Loucy (cell line): ENCODE measurements around the gene RCL1.

Source experiments
- H2AFZ ChIP-seq: fragments of 200-600 bp; sonication (generic); 2 replicates; pipeline ENCODE4 v1.6.0; 2016; ENCODE audit warnings: antibody characterized with exemption, mild to moderate bottlenecking, low read length, moderate library complexity
- H3F3A ChIP-seq: fragments of 200-600 bp; 2 replicates; pipeline ENCODE4 v1.6.0; 2016; ENCODE audit warnings: antibody characterized with exemption, low read depth, mild to moderate bottlenecking
- H3K27me3 ChIP-seq: fragments of 200-600 bp; sonication (generic); 2 replicates; pipeline ENCODE4 v1.6.1; 2014; ENCODE audit warnings: low read length, mild to moderate bottlenecking; ENCODE audit not compliant: insufficient read depth, poor library complexity, severe bottlenecking
- H3K36me3 ChIP-seq: fragments of 200-600 bp; sonication (generic); 2 replicates; pipeline ENCODE4 v1.6.1; 2016; ENCODE audit warnings: low read length; ENCODE audit not compliant: insufficient read depth
- H3K4me1 ChIP-seq: fragments of 200-600 bp; sonication (generic); 2 replicates; pipeline ENCODE4 v1.5.1; 2014; ENCODE audit warnings: low read length, mild to moderate bottlenecking; ENCODE audit not compliant: insufficient read depth, poor library complexity, severe bottlenecking
- H3K4me2 ChIP-seq: fragments of 200-600 bp; sonication (generic); 2 replicates; pipeline ENCODE4 v1.6.0; 2014; ENCODE audit warnings: antibody characterized with exemption, low read length, low read depth, mild to moderate bottlenecking; ENCODE audit not compliant: poor library complexity, severe bottlenecking
- H3K4me3 ChIP-seq: fragments of 200-600 bp; sonication (generic); 2 replicates; pipeline ENCODE4 v1.5.1; 2014; ENCODE audit warnings: low read length, mild to moderate bottlenecking, mixed read lengths; ENCODE audit not compliant: poor library complexity, severe bottlenecking
- H3K79me2 ChIP-seq: fragments of 200-600 bp; sonication (generic); 2 replicates; pipeline ENCODE4 v1.6.1; 2014; ENCODE audit warnings: low read length; ENCODE audit not compliant: insufficient read depth
- H3K9ac ChIP-seq: fragments of 200-600 bp; sonication (generic); 2 replicates; pipeline ENCODE4 v1.6.0; 2014; ENCODE audit warnings: mild to moderate bottlenecking, low read depth, low read length, moderate library complexity; ENCODE audit not compliant: poor library complexity, severe bottlenecking
- H3K9me2 ChIP-seq: fragments of 200-600 bp; sonication (generic); replicated peaks from 2 replicates; pipeline ENCODE4 v1.6.1; 2016; ENCODE audit warnings: low read depth, low read length, mixed read lengths
- H3K9me3 ChIP-seq: fragments of 200-600 bp; sonication (generic); 2 replicates; pipeline ENCODE4 v1.6.1; 2014; ENCODE audit warnings: mild to moderate bottlenecking, antibody characterized with exemption, low read length, low read depth; ENCODE audit not compliant: insufficient read depth
- H4K20me1 ChIP-seq: fragments of 200-600 bp; sonication (generic); 2 replicates; pipeline ENCODE4 v1.6.0; 2014; ENCODE audit warnings: antibody characterized with exemption, low read length, mild to moderate bottlenecking; ENCODE audit not compliant: insufficient read depth, poor library complexity, severe bottlenecking
- EZH2phosphoT487 ChIP-seq: fragments of 200-600 bp; IDR thresholded peaks from 2 replicates; pipeline ENCODE4 v1.6.1; 2018; ENCODE audit warnings: antibody characterized with exemption, mild to moderate bottlenecking, moderate library complexity, borderline replicate concordance
- TF ChIP-seq, protein P1 (sequence below): fragments of 200-600 bp; sonication (generic); conservative IDR thresholded peaks from 2 replicates; pipeline ENCODE4 v1.5.1; 2014; ENCODE audit warnings: mild to moderate bottlenecking, antibody characterized with exemption, low read length

The RCL1 gene

DNA sequence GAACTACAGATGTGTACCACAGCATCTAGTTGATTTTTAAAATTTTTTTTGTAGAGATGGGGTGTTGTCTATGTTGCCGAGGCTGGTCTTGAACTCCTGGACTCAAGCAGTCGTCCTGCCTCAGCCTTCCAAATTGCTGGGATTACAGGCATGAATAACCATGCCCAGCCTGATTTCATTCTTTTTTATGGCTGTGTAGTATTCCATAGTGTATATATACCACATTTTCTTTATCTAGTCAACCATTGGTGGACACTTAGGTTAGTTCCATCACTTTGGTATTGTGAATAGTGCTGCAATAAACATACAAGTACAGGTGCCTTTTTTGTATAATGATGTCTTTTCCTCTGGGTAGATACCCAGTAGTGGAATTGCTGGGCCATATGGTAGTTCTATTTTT lies 3.8 kb downstream of the RCL1 start:
- no peaks in the 10 kb centered on the region for H3K36me3 ChIP-seq
- no peaks in the 10 kb centered on the region for H3K9me2 ChIP-seq
- H3K27me3 ChIP-seq, result no peaks in the 10 kb centered on the region
- H3F3A ChIP-seq, result no peaks in the 10 kb centered on the region
- TF ChIP-seq, protein P1, sequence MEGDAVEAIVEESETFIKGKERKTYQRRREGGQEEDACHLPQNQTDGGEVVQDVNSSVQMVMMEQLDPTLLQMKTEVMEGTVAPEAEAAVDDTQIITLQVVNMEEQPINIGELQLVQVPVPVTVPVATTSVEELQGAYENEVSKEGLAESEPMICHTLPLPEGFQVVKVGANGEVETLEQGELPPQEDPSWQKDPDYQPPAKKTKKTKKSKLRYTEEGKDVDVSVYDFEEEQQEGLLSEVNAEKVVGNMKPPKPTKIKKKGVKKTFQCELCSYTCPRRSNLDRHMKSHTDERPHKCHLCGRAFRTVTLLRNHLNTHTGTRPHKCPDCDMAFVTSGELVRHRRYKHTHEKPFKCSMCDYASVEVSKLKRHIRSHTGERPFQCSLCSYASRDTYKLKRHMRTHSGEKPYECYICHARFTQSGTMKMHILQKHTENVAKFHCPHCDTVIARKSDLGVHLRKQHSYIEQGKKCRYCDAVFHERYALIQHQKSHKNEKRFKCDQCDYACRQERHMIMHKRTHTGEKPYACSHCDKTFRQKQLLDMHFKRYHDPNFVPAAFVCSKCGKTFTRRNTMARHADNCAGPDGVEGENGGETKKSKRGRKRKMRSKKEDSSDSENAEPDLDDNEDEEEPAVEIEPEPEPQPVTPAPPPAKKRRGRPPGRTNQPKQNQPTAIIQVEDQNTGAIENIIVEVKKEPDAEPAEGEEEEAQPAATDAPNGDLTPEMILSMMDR, result no peak
- no peak for TF ChIP-seq EZH2phosphoT487
- peaks cover 37% of the 10 kb centered on the region for H4K20me1 ChIP-seq
- no peak overlapping the region for H3K9ac ChIP-seq
- no peak overlapping the region for H3K4me3 ChIP-seq
- H2AFZ ChIP-seq, result no peak overlapping the region
- H3K9me3 ChIP-seq, result no peaks in the 10 kb centered on the region
- H3K4me2 ChIP-seq, result no peak overlapping the region
- peaks cover 74% of the 10 kb centered on the region for H3K79me2 ChIP-seq
- H3K4me1 ChIP-seq, result peaks cover 28% of the 10 kb centered on the region

DNA sequence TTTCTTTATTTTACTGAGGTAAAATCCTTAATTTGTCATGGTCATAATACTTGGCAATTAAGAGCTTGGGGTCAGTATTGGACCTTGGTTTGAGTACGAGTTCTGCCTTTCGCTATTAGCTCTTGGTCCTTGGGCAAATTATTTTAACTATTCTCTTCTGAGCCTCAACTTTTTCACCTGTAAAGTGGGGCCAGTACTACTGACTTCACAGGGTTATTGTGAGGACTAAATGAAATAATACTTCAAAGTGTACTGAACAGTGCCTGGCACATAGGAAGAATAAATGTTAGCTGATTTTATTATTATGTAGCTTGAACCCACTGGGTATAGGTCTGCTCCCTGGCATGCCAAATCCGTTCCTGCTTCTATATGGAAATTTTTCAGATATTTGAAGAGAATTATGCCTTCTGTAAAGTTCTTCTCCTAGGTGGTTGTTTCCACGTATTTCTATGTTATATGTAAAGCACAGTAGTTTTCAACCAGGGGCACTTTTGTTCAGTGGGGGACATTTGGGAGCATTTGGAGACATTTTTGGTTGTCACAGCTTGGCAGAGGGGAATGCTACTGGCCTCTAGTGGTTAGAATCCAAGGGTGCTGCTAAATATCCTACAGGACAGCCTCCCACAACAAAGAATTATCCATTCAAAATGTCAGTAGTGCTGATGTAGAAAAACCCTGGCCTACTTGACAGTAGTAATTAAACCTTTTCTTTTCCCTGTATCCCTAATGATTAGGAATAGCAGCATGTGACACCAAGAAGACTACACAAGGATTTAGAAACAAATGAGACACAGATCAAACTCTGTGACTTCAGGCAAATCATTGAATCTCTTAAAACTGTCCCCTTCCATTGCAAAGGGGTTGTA lies 4.5 kb downstream of the RCL1 start:
- H3K4me1 ChIP-seq, result peaks cover 28% of the 10 kb centered on the region
- peaks cover 37% of the 10 kb centered on the region for H4K20me1 ChIP-seq

DNA sequence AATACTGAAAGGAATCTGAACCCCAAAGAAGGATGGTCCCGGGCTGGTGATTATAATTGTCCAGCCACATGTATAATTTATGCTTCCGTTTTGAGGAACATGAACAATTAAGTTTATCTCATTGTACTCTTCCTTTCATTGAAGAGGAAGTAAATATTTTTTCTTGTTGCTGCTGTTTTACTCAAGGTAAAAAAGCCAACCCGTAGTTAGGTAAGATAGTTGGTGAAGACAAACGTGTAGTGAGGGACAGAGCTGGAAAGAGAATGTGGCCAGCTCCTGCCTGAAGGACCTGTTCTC lies 5.1 kb downstream of the RCL1 start:
- Histone ChIP-seq H3K9me3 (no peaks in the 10 kb centered on the region), H3K27me3 (no peaks in the 10 kb centered on the region), H3K4me3 (no peak overlapping the region), H2AFZ (no peak overlapping the region), H4K20me1 (peaks cover 37% of the 10 kb centered on the region), H3F3A (no peaks in the 10 kb centered on the region), H3K4me2 (peak overlapping the region; percentile 46), H3K79me2 (peaks cover 80% of the 10 kb centered on the region), H3K9me2 (no peaks in the 10 kb centered on the region), H3K36me3 (no peaks in the 10 kb centered on the region), H3K4me1 (peaks cover 28% of the 10 kb centered on the region), H3K9ac (no peak overlapping the region)
- no peak for TF ChIP-seq EZH2phosphoT487
- TF ChIP-seq, protein P1, result no peak

More for the DNA sequence above, 4.5 kb downstream of the RCL1 start:
- no peak overlapping the region for H3K9ac ChIP-seq
- H3F3A ChIP-seq, result no peaks in the 10 kb centered on the region
- no peaks in the 10 kb centered on the region for H3K36me3 ChIP-seq
- TF ChIP-seq, protein P1, result peak; percentile 76
- no peak for TF ChIP-seq EZH2phosphoT487
- peak overlapping the region; percentile 46 for H3K4me2 ChIP-seq
- H2AFZ ChIP-seq, result no peak overlapping the region
- H3K4me3 ChIP-seq, result no peak overlapping the region
- no peaks in the 10 kb centered on the region for H3K27me3 ChIP-seq
- H3K9me3 ChIP-seq, result no peaks in the 10 kb centered on the region
- H3K79me2 ChIP-seq, result peaks cover 77% of the 10 kb centered on the region
- no peaks in the 10 kb centered on the region for H3K9me2 ChIP-seq
